CD4-positive, alpha-beta T cell treated with Interleukin-17A for 1 hour (primary cell): ENCODE data around the gene OTUD5.
A peak's percentile ranks its signal among the peaks of the same experiment; 100 is the strongest.

Source experiments
- DNase-seq: peaks from one replicate; pipeline ENCODE4 v3.0.0-alpha.2; 2020

Gene OTUD5

DNA sequence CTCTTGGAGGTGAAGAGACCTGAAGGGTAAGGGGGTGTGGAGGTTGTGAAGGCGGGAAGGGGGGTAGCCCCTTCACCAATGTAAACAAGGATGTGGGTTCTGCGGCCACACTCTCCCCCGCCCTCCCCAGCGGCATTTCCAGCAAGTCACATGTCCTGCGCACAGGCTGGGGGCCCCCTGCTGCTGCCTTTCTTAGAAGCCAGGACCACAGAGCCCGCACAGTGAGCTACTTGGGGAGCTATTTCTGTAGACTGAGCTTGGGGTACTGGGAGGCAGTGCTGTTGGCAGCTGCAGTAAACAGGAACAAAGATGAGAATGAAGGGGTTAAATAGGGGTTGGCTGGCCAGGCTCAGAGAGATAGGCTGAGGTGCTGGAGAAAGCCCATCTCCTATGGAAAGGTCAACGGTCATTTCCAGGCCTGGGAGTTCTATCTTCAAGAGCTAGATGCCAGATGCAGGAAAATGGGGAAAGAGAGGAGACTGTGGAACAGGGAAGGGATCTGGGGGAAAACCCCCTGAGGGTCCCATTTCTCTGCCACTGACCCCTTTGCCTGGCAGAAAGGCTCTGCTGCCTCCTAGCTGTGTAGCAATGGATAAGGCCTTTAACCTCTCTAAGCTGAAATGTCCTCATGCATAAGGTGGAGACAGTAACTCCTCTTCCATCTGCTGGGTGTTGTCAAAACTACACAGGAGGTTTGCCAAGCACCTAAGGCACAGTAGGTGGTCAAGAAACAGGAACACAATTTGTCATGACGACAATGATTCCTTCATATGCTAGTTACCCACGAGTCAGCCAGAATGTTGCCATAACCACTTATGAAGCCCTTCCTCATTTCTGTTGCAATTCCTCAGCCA is 20.1 kb downstream of the OTUD5 start:
- peak; percentile 93 for DNase-seq

DNA sequence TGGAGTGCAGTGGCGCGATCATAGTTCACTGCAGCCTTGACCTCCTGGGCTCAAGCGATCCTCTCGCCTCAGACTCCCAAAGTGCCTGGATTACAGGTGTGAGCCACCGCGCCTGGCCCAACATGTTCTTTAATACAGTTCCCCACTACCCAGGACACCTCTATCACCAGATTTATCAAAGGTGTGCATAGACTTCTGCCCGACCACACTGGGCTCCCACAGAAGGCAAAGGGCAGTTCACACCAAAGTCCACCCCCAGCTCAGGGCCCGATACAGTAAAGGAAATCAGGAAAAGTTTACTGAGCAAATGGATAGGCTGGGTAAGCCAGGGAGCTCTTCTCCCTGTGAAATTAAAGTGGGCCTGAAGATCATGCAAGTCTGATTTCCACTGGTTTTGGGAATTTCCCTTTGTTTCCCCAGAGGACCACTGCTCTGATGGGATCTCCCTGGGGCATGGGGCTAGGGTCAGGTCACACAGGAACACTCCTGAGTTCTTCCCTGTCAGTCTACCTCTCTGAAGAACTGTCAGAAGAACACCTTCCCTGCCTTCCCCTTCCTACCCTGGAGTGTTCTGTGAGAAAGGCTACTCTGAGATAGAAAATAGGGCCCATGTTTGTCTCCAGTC is 20.9 kb downstream of the OTUD5 start:
- DNase-seq, result no peak

DNA sequence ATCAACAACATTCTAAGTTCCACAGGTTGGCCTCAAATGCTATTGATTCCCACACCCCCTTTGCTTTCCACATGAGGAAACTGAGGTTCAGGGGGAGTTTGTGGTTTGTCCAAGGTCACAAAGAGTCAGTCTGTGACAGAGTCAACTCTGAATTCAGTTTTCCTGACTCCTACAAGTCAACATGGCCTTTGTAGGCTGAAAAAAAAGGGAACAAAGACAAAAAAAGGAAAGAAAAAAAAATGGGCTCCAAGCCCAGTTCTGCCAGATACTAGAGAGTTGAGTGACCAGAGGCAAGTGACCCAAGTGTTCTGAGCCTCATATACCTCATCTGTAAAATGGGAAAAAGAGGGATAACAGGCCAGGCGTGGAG is 22.1 kb downstream of the OTUD5 start:
- DNase-seq, result no peak

DNA sequence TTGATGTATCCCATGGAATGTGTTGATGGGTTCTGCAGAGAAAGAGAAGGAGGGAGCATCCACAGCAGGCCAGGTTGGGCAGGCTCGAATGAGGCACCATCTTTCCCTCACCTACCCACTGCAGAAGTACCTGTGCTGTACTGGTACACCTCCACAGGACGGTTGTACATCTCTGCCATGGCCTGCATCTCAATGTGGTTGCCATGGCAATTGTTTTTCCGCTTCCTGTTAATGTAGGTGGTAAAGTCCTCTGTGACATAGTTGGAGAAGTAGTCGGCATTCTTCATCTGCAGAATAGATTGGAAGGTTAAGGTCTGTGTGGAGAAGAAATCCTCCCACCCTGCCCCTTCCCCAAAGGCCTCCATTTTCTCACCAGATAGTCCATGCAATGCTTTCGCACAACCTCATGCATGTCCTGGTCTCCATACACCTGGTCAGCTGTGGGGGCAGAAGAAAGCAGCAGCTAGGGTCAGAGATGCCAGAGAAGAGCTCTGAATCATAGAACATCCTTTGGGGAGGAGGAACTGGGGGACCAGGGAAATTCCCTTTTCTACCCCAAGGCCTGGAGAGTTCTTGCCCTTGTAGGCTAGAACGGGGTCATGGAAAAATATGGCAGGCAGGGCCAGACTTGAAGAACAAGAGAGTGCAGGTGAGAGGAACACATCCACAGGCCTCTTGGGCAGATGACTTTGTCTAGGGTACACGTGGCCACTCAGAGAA is 22.7 kb downstream of the OTUD5 start:
- DNase-seq, result peak; percentile 83

DNA sequence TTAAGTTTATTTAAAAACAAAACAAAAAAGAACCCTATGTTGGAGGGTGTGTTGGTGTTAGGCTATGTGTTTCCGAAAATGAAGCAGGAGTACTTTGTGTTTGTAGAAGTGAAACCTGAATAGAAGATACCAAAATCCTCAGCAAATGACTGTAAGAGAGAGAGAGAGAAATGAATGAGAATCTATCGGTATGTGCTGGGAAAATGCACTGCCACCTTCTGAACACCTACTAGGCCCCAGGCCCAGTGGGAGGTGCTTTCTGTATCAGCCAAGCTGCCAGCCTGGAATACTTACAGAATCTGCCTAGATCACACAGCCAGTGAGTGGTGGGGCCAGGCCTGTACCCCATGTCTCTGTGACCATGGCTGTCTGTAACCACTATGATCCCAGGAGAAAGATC is 23.6 kb downstream of the OTUD5 start:
- no peak for DNase-seq

DNA sequence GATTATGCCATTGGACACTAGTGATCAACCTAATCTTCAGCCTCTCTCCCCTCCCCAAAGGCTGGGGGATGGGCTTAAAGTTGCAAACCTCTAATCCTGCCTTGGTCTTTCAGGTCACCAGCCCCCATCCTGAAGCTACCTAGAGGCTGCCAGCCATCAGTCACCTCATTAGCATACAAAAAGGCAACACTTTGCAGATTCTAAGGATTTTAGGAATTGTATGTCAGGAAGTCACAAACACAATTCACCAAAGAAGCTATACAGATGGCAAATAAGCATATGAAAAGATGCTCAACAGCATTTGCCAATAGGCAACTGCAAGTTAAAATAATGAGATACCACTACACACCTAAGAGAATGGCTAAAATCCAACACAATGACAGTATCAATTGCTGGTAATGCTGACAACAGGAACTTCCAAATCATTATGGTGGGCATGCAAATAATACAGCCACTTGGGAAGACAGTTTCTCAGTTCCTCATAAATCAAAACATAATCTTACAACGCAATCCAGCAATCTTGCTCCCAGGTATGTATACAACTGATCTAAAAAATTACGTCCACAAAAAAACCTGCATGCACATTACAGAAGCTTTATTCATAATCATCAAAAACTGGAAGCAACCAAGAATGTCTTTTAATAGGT is 29.5 kb downstream of the OTUD5 start:
- no peak for DNase-seq

DNA sequence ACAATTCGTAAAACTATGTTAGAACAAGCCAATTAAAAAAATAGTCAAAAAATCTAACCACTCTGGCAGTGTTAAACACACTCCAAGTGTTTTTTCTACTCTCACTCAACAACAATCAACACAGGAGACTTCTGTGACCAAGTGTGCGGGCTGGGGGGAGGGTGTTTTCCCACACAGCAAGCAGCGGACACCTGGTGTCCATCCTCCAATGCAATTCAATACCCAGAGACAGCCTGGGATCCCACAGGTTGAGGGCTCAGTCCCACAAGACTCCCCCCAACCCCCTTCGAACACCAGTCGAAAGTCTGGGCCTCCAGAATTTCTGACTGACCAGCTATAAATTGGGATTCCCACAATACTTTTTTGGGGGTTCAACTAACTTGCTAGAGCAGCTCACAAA is 30.3 kb downstream of the OTUD5 start:
- no peak for DNase-seq

DNA sequence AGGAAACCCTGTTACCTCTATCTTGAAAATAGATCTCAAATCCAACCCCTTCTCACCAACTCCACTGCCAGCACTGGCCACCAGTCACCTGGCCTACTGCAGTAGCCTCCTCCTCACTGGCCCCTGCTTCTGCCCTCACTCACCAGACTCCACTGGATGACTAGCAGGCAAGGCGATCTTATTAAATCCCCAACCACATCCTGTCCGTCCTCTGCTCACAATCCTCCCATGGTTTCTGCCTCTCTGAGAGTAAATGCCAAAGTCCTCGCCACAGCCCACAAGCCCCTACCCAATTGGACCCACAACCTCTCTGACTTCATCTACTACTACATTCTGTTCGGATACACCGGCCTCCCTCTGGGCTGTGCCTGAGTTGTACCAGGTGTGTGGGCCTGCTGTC is 33.1 kb downstream of the OTUD5 start:
- DNase-seq, result no peak

DNA sequence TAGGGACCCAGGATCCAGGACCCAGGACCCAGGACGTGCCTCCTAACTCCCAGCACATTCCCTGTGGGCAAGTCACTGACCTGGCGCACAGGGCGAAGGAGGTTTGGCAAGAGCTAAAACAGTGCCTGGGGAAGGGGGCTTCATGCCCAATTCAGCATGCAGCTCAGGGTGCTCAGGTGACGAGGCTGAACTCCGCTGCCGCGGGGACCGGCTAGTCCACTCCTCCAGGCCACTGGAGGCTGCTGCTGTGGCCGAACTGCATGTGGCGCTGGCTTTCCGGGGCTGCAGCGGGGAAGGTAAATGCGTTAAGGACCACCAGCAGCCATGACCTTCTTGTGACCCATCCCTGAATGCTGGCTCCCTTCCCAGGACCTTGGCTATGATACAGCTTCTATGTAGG is 33.6 kb downstream of the OTUD5 start:
- no peak for DNase-seq

DNA sequence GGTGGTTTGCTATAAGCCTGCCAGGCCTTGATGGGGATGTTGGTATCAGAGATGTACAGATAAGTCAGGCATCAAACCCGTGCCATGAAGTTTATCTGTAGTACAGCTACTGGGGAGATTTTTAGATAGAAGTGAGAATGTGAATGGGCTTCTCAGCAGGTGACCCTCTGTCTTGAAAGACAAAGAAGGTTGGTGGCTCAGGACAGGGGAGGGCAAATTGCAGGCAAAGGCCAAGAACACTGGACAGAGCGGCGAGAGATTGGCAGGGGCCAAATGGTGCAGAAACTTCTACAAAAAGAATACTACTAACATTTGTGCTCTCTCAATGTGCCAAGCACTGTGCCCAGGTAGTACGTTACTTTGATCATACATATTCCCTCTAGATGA is 36.7 kb downstream of the OTUD5 start:
- no peak for DNase-seq

DNA sequence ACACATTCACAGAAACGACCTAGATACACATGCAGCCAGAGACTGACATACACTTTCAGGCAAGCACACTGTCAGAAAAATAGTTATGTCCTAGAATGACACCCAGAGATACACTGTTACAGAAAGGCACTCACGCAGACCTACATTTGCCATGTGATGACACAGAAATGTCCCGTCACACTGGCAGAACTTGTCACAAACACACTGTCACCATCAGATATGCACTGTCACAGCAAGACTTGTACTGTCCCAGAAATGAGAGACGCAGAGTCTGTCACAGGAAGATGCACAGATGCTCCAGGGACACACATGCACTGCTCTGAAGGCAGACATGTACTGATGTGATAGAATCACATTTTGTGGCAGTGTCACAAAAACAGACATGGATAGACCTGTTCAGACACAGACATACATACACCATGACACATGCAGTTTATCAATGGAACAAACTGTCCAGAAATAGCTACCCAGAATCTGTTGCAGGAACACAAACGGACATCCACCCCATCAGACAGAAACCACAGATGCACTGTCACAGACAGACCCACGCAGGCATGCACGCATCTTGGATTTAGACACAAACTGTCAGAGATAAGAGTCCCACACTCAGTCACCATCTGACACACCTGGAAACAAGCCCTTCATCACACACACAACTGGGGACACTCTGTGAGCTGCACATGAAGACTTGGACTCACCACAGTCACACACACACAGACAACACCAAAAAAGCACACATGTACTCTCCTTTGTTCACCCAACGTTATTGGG is 37.3 kb downstream of the OTUD5 start:
- peak; percentile 59 for DNase-seq

DNA sequence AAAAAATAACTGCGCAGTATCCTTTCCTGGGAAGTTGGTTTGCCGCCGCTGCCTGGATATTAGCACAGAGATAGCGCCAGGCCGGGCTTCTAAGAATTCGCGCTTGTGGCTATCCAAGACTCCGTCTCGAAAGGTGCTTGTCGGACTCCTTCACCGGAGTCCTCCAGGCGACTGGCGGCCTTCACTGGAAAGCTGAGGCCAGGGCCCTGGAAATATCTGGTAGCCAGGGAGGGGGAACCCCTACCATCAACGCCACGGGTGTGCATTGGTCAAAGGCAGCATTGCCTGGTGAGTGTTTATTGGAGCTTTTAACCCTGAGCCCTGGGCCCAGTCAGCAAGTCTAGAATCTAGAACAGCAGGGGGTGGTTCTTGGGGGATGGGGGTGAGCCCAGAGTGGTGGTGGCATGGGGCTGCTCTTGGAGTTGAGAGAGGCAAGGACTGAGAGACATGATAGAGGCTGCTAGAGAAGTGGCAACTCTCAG is 38.0 kb downstream of the OTUD5 start:
- DNase-seq, result peak; percentile 62

DNA sequence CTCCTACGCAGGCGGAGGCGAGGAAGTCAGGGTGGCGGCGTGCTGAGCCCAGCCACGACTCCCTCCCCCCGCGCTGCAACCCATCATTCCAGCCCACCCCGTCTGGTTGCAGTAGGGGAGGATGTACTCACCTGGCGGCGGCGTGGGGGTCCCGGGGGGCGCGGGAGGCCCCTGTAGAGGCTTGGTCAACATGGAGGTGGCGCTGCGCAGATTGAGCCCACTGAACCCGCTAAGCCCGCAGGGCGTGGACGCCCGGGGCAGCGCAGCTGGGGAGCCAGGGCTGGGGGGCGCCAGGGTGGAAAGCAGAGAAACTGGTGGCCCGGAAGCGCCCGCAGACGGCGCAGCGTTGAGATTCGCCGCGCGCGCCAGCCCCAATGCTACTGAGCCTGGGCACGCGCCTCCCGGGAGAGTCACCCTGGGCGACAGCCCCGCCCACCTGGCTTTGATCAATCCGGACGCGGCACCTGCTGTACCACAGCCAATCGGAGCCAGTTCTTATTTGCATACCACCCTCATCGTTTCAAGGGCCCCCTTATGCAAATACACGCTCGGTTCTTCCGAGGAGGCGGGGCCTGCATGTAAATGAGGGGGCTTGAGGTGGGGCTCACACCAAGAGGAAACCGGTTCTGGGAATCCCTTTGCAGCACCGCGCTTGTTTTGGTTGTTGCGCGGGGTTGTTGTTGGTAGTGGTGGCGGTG is 38.6 kb downstream of the OTUD5 start, which contains the start of gene PIM2:
PIM2 (minus strand) TSS at position 382 of the 698 bp plus-strand sequence; CDS start at position 192, 190 bp downstream.
- peak; percentile 97 for DNase-seq

DNA sequence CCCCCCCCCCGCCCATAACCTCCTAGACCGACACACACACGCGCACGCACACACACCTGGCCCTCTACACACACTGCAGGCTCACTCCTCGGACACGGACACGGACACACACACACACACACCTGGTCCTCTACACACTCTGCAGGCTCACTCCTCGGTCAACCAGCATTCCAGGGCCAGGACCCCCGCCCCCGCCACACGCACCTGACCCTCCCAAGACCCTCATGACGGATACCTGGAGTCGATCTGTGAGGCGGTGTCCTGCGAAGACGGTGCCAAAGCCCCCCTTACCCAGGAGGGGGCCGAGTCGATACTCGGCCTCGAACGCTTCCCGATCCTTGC is 39.1 kb downstream of the OTUD5 start:
- no peak for DNase-seq

DNA sequence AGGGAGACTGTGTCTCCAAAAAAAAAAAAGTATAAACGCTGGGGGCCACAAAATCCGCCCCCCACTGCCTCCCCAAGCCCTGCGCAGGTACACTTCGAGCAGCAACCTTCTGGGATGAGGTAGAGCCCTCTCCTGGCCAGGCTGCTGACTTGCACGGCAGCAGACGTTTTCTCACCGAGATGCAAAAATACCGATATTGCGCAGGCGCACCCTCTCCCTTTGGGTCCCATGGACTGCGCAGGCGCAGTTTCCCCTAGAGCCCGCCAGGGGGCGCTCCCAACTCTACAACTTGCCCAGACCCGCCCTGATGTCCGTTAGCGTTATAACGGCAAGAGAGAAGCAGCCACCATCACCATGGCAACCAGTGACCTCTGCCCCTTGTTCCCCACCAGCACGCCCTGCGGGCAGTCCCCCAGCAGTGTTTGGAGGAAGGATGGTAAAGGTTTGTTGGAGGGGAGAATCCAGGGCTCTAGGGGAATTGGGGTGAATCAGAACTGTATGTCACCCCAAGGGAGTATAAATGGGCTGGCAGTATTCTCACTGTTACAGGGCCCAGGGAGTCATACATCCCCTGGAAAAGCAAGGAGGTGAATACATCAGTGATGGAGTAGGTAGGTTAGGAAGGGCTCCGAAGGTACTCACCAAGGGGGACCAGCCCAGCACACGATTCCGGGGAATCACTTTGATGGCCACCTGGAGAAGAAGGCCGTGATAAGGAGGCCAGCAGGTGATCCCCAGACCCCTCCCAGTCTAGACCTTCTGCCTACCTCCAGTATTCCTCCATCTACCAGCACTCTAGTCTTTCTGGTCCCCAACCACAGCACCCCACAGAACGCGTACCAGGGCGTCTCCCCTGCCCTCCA is 40.0 kb downstream of the OTUD5 start:
- DNase-seq, result peak; percentile 94

DNA sequence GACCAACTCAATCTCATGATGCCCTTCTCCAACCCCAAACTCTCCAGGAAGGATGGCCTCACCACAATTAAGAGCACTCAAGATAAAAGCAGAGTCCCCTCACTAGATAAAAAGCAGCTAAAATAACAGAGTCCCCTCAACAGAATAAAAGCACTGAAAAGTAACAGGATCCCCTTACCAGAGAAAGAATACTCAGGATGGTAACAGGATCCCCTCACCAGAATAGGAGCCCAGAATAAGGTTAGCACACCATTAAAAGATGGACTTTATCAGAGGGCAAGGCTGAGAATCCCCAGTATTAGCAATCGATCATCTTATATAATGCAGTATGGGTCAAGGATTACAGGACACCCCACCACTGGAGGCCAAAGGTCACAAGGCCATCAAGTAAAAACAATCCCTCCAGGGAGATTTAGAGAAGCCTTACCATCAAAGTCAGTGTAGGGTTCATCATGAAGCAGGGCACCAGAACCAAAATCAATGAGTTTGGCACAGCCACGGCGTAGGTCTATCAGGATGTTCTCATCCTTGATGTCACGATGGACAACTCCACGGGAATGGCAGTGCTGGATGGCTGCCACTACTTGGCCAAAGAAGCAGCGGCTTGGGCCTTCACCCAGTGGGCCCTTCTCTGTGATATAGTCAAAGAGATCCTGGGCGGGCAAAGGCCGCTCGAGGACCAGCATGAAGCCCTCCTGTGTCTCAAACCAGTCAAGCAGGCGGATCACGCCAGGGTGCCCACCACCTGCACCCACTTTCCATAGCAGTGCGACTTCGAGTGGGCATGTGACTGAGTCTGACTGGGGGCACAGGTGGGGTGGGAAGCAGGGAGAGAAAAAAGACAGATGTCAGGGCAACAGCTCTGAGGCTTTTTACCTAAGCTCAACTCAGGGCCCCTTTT is 42.6 kb downstream of the OTUD5 start:
- DNase-seq, result no peak

DNA sequence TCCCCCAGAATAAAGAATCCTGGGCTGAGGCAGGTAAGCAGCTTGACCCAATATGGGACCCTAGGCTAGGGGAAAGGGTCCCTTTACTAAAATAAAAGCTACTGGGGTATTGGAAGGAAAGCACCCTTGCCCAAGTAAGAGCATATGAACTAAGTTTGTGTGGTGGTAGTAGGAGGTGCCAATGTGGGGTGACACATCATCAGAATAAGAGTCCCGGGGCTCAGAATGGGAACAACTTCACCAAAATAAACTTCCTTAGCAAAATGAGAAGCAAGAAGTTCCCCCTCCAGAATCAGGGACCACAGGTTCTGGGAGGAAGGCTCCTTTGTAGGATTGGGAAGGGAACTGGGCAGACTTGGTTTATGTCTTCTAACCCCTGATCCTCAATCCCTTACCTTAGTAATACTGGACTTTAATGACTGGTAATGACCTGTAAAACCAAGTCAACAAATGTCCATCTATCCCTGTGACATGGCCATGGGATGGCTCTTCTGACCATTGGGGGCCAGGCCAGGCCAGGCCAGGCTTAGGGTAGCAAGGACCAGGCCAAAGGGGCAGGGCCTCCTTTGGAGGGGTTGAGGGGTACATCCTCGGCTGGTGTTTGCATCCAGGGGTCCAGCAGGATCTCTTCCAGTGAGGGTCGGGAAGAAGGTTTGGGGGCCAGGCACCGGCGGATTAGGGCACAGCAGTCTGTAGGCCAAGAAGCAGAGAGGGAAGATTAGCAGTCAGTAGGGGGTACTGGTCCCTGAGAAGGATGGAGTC is 43.6 kb downstream of the OTUD5 start:
- DNase-seq, result no peak

DNA sequence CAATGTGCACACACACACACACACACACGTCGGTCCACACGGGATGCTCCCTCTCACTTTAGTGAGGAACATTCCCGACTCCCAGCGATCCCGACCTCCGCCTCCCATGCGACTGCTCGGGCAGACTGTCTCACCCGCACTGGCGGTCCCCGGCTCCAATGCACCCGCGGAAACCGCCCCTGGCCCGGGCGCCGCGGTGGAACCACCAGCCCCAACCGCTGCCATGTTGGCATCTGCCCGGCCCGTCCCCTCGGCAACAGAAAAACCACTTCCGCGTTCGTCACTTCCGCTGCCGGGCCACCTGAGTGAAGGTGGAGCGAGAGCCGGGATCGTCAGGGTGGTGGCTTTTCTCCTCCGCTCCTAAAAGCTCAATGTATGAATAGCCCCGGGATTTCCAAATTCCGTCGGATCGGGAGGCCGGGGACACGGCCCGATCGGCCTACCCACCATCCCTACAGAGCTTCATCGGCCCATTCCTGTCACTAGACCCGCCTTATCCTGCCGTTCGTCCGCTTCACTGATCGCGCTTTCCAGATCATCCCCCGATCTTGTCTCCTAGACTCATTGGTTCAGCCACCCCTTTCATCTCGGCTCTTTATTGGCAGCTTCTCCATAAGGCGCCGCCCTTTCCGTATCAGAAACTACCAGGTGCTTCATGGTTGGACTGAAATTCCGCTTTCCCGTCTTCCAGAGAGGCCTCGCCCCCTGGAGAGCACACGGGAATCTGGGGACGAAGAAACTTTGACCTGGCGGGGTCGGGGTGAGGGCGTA is 45.8 kb downstream of the OTUD5 start, which contains the start of gene SLC35A2:
SLC35A2 (minus strand) TSS at position 235 of the 771 bp plus-strand sequence; CDS start at position 225, 10 bp downstream.
- DNase-seq, result peak; percentile 90
